Keratinocyte (primary cell): ENCODE measurements around the gene DAZ4. TPM values are rescaled to one million over a fixed set of nuclear protein-coding genes. Genes with fewer than 3 reads are reported as not detected.
"Not testable (repeated sequence)": the region's sequence is repeated elsewhere in the genome, so short reads cannot be mapped to it uniquely, and the experiment has no call there.

ENCODE experiments used
- DNase-seq: peaks from one replicate; pipeline ENCODE4 v3.0.0-alpha.2; 2011; ENCODE audit warnings: low read depth, missing footprints, low spot score
- FAIRE-seq: peaks from 2 replicates; lab custom pipeline; 2011; peaks lifted over from hg19 to GRCh38; lab: Jason Lieb, UNC
- H2AFZ ChIP-seq: 2 replicates; pipeline ENCODE4 v1.6.0; 2012; ENCODE audit warnings: low read length, control low read depth, inconsistent platforms; ENCODE audit not compliant: control insufficient read depth
- H3K27ac ChIP-seq: 2 replicates; pipeline ENCODE4 v1.5.1; 2011; ENCODE audit warnings: low read length; ENCODE audit not compliant: control insufficient read depth, insufficient read depth
- H3K27me3 ChIP-seq: 3 replicates; pipeline ENCODE4 v1.6.0; 2011; ENCODE audit warnings: low read length; ENCODE audit not compliant: control insufficient read depth, insufficient read depth; ENCODE audit errors: extremely low read depth
- H3K36me3 ChIP-seq, 2 experiments: 2 replicates in 1 of 2; 3 replicates in 1 of 2; pipeline ENCODE4 v1.5.1; 2011; ENCODE audit warnings: low read length in 2 of 2, mild to moderate bottlenecking in 1 of 2; ENCODE audit not compliant: control insufficient read depth in 2 of 2, insufficient read depth in 2 of 2; ENCODE audit errors: extremely low read depth in 1 of 2
- H3K4me1 ChIP-seq: 3 replicates; pipeline ENCODE4 v1.5.1; 2011; ENCODE audit warnings: low read length; ENCODE audit not compliant: control insufficient read depth, insufficient read depth; ENCODE audit errors: extremely low read depth
- H3K4me2 ChIP-seq: 3 replicates; pipeline ENCODE4 v1.6.0; 2011; ENCODE audit warnings: low read depth, low read length; ENCODE audit not compliant: control insufficient read depth, insufficient read depth; ENCODE audit errors: extremely low read depth
- H3K4me3 ChIP-seq, 3 experiments: fragments of 200-600 bp in 1 of 3; sonication (generic) in 1 of 3; 2 replicates in 2 of 3; 3 replicates in 1 of 3; pipeline ENCODE4 v1.5.1; 2011 to 2016; ENCODE audit warnings: low read length in 3 of 3, mild to moderate bottlenecking in 3 of 3, control low read depth in 2 of 3, inconsistent platforms in 1 of 3, low read depth in 1 of 3, mixed read lengths in 1 of 3, mixed run types in 1 of 3, moderate library complexity in 1 of 3; ENCODE audit not compliant: control insufficient read depth in 2 of 3, insufficient read depth in 2 of 3; ENCODE audit errors: extremely low read depth in 1 of 3
- H3K79me2 ChIP-seq: 2 replicates; pipeline ENCODE4 v1.6.0; 2012; ENCODE audit warnings: low read length; ENCODE audit not compliant: control insufficient read depth, insufficient read depth
- H3K9ac ChIP-seq: 3 replicates; pipeline ENCODE4 v1.6.0; 2011; ENCODE audit warnings: low read length; ENCODE audit not compliant: control insufficient read depth, insufficient read depth; ENCODE audit errors: extremely low read depth
- H3K9me1 ChIP-seq: 3 replicates; pipeline ENCODE4 v1.6.0; 2011; ENCODE audit warnings: low read length; ENCODE audit not compliant: control insufficient read depth, insufficient read depth; ENCODE audit errors: extremely low read depth
- H3K9me3 ChIP-seq: 2 replicates; pipeline ENCODE4 v1.5.1; 2012; ENCODE audit warnings: low read depth, low read length; ENCODE audit not compliant: control insufficient read depth
- H4K20me1 ChIP-seq: 3 replicates; pipeline ENCODE4 v1.6.0; 2011; ENCODE audit warnings: low read length; ENCODE audit not compliant: control insufficient read depth, insufficient read depth; ENCODE audit errors: extremely low read depth
- dilution Hi-C: fragments of 300-500 bp; cut with MboI; formaldehyde crosslinking; loops from one replicate; pipeline ENCODE4 v1.7.0; 2020; ENCODE audit warnings: low sequenced_read_pairs; ENCODE audit not compliant: extremely low pct_ligation_motif_present
- polyA minus RNA-seq, 3 experiments: library from RNA; depleted of rRNA, polyadenylated mRNA; stranded (reverse); fragments of >200 nt; gene quantifications; 1 replicate in 1 of 3; 2 replicates in 1 of 3; 3 replicates in 1 of 3; pipeline ENCODE4 v1.2.3, GENCODE V29; 2011
- polyA plus RNA-seq, 5 experiments: library from polyadenylated mRNA; depleted of rRNA in 3 of 5; stranded (reverse) in 3 of 5; stranded (forward) in 1 of 5; unstranded in 1 of 5; fragments of >200 nt; gene quantifications; 1 replicate in 1 of 5; 2 replicates in 3 of 5; 3 replicates in 1 of 5; pipeline versions ENCODE4 v1.2.1 to v1.2.3, GENCODE V29; 2011 to 2012; ENCODE audit warnings: missing spikeins in 2 of 5, low read depth in 1 of 5, low replicate concordance in 1 of 5

Gene DAZ4, protein sequence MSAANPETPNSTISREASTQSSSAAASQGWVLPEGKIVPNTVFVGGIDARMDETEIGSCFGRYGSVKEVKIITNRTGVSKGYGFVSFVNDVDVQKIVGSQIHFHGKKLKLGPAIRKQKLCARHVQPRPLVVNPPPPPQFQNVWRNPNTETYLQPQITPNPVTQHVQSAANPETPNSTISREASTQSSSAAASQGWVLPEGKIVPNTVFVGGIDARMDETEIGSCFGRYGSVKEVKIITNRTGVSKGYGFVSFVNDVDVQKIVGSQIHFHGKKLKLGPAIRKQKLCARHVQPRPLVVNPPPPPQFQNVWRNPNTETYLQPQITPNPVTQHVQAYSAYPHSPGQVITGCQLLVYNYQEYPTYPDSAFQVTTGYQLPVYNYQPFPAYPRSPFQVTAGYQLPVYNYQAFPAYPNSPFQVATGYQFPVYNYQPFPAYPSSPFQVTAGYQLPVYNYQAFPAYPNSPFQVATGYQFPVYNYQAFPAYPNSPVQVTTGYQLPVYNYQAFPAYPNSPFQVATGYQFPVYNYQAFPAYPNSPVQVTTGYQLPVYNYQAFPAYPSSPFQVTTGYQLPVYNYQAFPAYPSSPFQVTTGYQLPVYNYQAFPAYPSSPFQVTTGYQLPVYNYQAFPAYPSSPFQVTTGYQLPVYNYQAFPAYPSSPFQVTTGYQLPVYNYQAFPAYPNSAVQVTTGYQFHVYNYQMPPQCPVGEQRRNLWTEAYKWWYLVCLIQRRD
- not detected in 3 replicates for polyA plus RNA-seq
- polyA plus RNA-seq (2011; ENCODE audit: low read depth): not detected
- polyA plus RNA-seq (2011; cell fraction: cytosol; rRNA removed): not detected in 2 replicates
- polyA plus RNA-seq (2011; cell fraction: nucleus; rRNA removed): not detected in 2 replicates
- not detected in 2 replicates for polyA plus RNA-seq (2012; ENCODE audit: low replicate concordance)
- not detected in 3 replicates for polyA minus RNA-seq
- polyA minus RNA-seq (2011; cell fraction: cytosol; rRNA and poly(A)+ RNA removed): not detected
- polyA minus RNA-seq (2011; cell fraction: nucleus; rRNA and poly(A)+ RNA removed): not detected in 2 replicates

DNA sequence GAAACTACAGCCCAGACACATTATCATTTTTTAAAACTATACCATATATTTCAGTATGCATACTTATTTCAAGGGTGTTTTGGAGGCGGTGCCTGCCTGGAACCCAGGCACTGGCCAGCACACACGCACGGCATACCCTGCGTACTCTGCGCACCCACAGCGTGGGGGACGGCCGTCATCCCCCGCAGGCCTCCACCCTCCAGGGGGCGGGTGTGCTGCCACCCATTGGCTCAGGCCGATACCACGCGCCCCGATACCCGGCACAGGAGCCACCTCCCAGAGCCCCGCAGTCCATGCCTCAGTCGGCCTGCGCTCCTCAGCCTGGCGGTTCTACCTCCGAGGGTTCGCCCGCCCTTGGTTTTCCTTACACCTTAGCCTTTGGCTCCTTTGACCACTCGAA, at the start of gene DAZ4:
Gene DAZ4, plus strand, starts transcription at position 301 of the 400 bp plus-strand sequence. CDS start 208 bp downstream, outside the sequence.
- H3K9me1 ChIP-seq, H3K4me2 ChIP-seq, H3K9me3 ChIP-seq, DNase-seq, H3K79me2 ChIP-seq, dilution Hi-C loops, H3K4me1 ChIP-seq, H3K9ac ChIP-seq, H2AFZ ChIP-seq, H3K4me3 ChIP-seq, H3K27ac ChIP-seq, H3K27me3 ChIP-seq, FAIRE-seq, H3K36me3 ChIP-seq, H4K20me1 ChIP-seq: not testable (repeated sequence)

- H3K9me1 ChIP-seq, dilution Hi-C loops, H3K36me3 ChIP-seq, H3K4me1 ChIP-seq, H3K4me2 ChIP-seq, DNase-seq, H4K20me1 ChIP-seq, H3K4me3 ChIP-seq, H3K27me3 ChIP-seq, FAIRE-seq, H3K9me3 ChIP-seq, H3K79me2 ChIP-seq, H3K27ac ChIP-seq, H2AFZ ChIP-seq, H3K9ac ChIP-seq: not testable (repeated sequence)
Observed at GRCh38 chrY:24813293-24813692, 20.4 kb upstream of the DAZ4 start, which contains the start of gene DAZ3. Gene DAZ3 (minus strand): TSS chrY:24813393. CDS start chrY:24813185, 208 bp downstream.

DNA sequence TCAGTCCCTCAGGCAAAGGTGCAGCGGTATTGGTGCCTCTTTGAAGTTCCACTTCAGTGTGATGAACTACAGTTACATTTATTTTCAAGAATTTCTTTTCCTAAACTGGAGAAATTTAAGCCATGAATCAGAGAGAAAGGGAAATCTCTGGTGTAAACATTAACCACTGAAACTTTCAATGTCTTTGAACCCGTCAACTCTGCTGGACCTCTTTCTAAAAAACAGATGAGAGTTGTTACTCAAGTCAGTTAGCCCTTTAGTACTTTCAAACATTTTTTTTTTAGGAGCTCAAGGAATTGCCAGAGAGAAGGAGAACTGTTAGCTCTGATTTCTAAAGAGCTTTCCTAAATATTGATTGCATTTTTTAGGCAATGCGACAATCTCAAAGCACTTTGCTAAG, 11.9 kb upstream of the DAZ4 start:
- dilution Hi-C loops, H3K36me3 ChIP-seq: not testable (repeated sequence)

GRCh38 chrY:24824184-24824879, 9.4 kb upstream of the DAZ4 start:
- dilution Hi-C loops, H3K9me1 ChIP-seq, H3K36me3 ChIP-seq, H4K20me1 ChIP-seq, FAIRE-seq, H3K27me3 ChIP-seq, H3K27ac ChIP-seq, H3K9me3 ChIP-seq, DNase-seq, H3K9ac ChIP-seq, H3K4me1 ChIP-seq, H3K4me3 ChIP-seq, H2AFZ ChIP-seq, H3K79me2 ChIP-seq, H3K4me2 ChIP-seq: not testable (repeated sequence)

More for the DNA sequence above, 11.9 kb upstream of the DAZ4 start:
- not testable (repeated sequence) for DNase-seq, H3K4me2 ChIP-seq, H3K79me2 ChIP-seq, H3K27me3 ChIP-seq, H3K27ac ChIP-seq, H3K4me1 ChIP-seq, FAIRE-seq, H4K20me1 ChIP-seq, H3K9me3 ChIP-seq, H3K9ac ChIP-seq, H3K9me1 ChIP-seq, H2AFZ ChIP-seq, H3K4me3 ChIP-seq
